GM19035 (cell line): ENCODE results near the gene GALNT14.

Experiments
- ATAC-seq: cut with Tn5 transposase; IDR thresholded peaks from one replicate; pipeline ENCODE4 v1.9.1; 2021; ENCODE audit not compliant: unreplicated experiment

Gene GALNT14

GRCh38 chr2:31058096-31059035 is 79.9 kb downstream of the GALNT14 start:
- ATAC-seq: no peak

DNA sequence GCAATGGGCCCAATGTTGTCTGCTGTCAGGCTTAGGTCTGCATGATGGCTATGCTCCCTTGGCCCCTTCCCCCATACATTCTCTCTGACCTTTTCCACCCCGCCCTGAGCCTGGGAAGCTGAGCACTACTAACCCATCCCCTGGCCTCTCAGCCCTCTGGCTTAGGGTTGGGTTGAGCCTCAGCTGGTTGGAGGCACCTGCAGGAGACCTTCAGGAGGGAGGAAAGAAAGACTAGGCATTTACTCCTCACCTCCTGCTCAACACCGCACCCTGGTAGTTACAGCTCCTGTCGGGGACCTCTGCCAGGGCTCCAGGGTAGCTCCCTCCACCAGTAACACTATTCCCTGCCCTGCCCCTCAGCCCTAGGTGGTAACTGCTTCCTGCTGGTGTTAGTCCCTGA is 80.5 kb downstream of the GALNT14 start:
- no peak for ATAC-seq

- no peak for ATAC-seq
Observed at GRCh38 chr2:31055938-31056337, 82.3 kb downstream of the GALNT14 start.

GRCh38 chr2:31054842-31055388 is 83.3 kb downstream of the GALNT14 start:
- no peak for ATAC-seq

DNA sequence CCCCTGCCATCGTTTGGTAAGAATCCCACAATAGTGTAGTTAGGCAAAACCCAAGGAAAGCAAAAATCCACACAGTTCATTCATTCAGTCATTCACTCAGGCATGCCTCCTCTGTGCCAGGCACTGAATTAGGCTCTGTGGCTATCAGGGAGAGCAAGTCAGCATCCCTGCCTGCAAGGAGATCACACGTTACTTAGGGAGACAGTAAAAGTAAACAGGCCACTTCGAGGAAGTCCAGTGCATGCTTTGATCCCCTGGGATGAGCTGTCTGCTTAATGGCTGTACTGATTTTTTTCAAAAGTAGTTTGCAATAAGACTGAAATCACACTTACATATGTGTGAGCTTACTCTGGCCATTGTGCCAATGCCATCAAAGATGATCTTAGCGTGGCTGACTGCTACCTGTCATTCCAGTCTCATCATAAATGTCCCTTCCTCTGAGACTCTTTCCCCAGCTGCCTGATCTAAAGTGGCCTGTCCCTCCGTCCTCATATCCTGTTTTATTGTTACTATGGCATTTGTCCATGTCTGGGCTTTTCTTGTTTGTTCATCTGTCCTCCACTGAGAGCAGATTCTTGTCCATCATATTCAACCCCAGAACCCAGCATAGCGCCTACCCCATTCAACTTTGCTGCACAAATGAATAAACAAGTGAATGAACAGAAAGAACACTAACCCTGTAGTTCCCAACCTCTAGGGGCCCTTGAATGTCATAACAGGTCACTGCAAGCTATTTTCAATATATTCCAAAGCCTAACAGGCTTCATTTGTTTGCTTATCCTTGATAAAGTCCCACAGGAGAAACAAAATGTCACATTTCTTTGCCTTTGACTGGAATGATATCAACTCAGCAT is 84.1 kb downstream of the GALNT14 start:
- no peak for ATAC-seq

GRCh38 chr2:31052284-31052683 is 86.0 kb downstream of the GALNT14 start:
- ATAC-seq: no peak

GRCh38 chr2:31051258-31052140 is 86.7 kb downstream of the GALNT14 start:
- ATAC-seq: no peak

GRCh38 chr2:31049916-31050588 is 88.2 kb downstream of the GALNT14 start:
- ATAC-seq: no peak

- ATAC-seq: no peak
Observed at GRCh38 chr2:31049264-31049663, 89.0 kb downstream of the GALNT14 start.

DNA sequence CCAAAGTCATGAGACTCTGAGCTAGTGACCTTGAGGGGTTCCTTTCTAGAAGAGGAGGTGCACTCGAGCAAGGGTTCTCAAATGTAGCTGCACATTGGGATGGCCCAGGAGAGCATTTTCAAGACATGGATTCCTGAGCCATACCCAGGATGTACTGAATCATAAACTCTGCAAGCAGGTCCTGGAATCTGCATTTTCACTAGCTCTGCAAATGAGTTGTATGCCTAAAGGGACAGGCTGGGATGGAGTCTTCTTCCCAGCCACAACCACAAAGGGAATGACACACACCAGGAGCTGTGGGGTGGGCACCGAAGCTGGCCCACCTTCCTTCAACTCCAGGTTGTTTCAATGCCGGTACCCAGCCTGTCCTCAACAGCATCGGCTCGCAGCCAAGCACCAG is 90.6 kb downstream of the GALNT14 start:
- no peak for ATAC-seq

- ATAC-seq: no peak
Observed at GRCh38 chr2:31038385-31038784, 99.9 kb downstream of the GALNT14 start.

DNA sequence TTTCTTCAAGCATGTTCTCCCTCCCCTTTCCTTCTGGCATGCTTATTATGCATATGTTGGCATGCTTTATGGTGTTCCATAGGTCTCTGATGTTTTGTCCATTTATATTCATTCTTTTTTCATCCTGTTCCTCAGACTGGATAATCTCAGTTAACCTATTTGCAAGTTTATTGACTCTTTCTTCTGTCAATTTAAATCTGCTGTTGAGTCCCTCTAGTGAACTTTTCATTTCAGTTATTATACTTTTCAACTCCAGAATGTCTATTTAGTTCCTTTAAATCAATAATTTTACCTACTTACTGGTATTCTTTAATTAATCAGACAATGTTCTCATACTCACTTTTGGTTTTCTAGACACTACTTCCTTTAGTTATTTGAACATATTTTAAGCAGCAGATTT is 101.2 kb downstream of the GALNT14 start:
- no peak for ATAC-seq

GRCh38 chr2:31033032-31033431 is 105.2 kb downstream of the GALNT14 start:
- no peak for ATAC-seq

GRCh38 chr2:31032475-31032874 is 105.8 kb downstream of the GALNT14 start:
- ATAC-seq: no peak

DNA sequence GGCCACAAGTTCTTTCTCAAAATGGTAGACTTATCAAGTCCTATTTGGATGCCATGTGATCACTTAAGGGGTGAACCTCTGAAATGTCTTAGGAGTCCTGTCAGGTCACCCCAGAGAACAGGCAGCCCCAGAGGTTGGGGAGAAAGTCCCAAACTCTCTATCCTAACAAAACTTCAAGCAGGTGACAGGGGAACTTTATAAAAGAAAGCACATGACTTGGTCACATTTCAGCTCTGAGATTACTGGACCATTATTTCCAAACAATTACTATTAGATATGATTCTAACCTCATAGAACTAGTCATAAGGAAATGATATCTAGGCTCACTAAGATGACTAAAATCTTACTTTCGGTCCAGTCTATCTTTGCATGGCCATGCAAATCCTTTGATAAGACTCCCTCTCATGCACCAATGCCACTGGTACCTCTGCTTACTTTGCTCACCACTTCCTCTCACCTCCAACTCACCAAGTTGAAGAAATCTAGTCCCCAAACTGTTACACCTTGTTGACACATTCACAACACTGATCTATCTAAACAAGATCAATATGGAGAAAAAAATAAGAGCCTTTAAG is 107.0 kb downstream of the GALNT14 start:
- ATAC-seq: peak; percentile 88

- ATAC-seq: no peak
Observed at GRCh38 chr2:31028417-31028816, 109.8 kb downstream of the GALNT14 start.

- ATAC-seq: no peak
Observed at GRCh38 chr2:31027549-31027948, 110.7 kb downstream of the GALNT14 start.

- ATAC-seq: no peak
Observed at GRCh38 chr2:31023541-31023940, 114.7 kb downstream of the GALNT14 start.

GRCh38 chr2:31020713-31021112 is 117.5 kb downstream of the GALNT14 start:
- ATAC-seq: no peak

GRCh38 chr2:31018280-31018679 is 120.0 kb downstream of the GALNT14 start:
- ATAC-seq: no peak
